ENCODE data around the gene MTLN. TPM values are rescaled to one million over a fixed set of nuclear protein-coding genes. Genes with fewer than 3 reads are reported as not detected.
A peak's percentile ranks its signal among the peaks of the same experiment; 100 is the strongest.
"Not testable (repeated sequence)": the region's sequence is repeated elsewhere in the genome, so short reads cannot be mapped to it uniquely, and the experiment has no call there.

MTLN gene
- polyA plus RNA-seq, 3 donors = 16.7 to 22.0 (median 21.9) TPM

DNA sequence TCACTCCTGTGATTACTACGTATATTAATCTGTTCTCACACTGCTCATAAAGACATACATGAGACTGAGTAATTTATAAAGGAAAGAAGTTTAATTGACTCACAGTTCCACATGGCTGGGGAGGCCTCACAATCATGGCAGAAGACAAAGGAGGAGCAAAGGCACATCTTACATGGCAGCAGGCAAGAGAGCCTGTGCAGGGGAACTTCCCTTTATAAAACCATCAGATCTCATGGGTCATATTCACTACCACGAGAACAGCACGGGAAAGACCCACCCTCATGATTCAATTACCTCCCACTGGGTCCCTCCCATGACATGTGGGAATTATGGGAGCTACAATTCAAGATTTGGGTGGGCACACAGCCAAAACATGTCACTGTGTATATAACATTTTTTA lies 1.2 kb upstream of the MTLN start:
- DNase-seq = not testable (repeated sequence)

GRCh38 chr2:110205660-110206455 lies 6.5 kb downstream of the MTLN start:
- no peak for DNase-seq

DNA sequence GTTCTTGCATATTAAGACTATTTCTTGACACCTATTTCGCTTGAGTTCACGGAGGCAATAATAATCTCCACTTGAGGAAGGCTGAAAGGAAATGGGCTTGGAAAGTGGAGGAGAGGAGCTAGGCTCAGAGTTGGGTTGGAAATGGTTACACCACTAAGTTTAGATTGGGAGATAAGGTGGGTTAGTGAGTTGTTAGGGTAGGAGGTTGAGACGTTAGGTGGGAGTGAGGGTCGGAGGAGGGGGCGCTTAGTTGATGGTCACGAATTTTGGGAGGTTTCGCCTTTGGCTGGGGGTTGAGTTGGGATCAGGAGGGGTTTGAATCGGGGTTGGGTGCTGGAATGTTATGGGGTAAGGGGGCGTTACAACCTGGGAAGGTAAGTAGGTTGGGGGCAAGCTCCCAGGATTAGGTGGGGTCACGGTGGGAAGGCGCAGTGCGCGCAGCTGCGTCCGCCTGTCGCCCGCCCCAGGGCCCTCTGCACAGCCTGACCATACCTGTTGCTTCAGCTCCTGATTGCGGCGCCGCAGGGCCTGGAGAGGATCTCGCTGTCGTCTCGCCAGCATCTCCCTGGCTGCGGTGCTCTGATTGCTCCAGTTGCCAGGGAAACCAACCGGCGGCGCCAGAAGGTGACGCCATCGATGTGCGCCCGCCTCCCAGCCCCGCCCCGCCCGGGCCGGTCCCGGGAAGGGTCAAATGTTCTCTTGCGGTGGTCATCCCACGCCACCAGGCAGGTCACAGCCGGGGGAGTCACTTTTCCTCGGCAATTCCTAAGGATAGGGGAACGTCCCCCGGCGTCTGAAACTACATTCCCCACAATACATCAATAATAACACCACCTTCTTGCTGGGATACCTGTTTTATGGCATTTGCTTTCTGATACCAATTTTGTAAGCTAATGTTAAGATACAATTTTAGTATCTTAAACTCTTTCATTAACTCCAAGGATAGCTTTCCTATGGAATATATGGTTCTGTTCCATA lies 7.7 kb downstream of the MTLN start, which contains the start of gene NPHP1:
Gene NPHP1 (minus strand): TSS at position 606 of the 978 bp plus-strand sequence. CDS start 45 bp downstream, at position 561.
- peak; percentile 88 for DNase-seq

DNA sequence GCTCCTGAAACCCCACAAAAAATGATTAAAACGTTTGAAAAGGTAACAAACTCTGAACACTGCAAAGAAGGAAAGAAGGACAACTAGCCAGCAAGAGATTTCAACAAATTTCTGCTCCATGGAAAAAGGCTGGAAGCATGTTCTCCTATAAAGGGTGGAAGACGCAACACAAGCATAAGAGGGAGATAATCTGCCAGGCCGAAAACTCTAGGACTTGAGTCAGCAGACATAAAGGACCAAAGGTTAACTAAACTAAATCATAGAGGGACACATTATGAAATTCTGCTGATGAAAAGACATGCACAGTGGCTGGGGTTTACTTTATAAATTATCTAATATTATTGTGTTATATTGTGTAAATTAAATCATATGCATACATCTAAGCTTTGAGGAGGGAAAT lies 14.3 kb downstream of the MTLN start:
- DNase-seq = no peak

GRCh38 chr2:110197452-110197851 lies 14.9 kb downstream of the MTLN start:
- no peak for DNase-seq

DNA sequence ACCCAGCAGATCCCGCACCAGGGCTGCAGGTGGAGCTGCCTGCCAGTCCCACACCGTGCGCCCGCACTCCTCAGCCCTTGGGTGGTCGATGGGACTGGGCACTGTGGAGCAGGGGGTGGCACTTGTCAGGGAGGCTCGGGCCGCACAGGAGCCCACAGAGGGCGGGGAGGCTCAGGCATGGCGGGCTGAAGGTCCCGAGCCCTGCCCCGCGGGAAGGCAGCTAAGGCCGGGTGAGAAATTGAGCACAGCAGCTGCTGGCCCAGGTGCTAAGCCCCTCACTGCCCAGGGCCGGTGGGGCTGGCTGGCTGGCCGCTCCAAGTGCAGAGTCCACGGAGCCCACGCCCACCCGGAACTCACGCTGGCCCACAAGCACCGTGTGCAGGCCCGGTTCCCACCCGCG lies 22.2 kb downstream of the MTLN start:
- DNase-seq = not testable (repeated sequence)

DNA sequence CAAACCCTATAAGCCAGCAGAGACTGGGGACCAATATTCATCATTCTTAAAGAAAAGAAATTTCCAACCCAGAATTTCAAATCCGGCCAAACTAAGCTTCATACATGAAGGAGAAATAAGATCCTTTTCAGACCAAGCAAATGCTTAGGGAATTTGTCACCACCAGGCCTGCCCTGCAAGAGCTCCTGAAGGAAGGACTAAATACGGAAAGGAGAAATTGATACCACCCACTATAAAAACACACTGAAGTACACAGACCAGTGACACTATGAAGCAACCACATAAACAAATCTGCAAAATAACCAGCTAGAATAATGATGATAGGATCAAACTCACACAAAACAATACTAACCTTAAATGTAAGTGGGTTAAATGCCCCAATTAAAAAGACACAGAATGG lies 29.9 kb downstream of the MTLN start:
- no peak for DNase-seq

GRCh38 chr2:110180036-110180435 lies 32.3 kb downstream of the MTLN start:
- no peak for DNase-seq

DNA sequence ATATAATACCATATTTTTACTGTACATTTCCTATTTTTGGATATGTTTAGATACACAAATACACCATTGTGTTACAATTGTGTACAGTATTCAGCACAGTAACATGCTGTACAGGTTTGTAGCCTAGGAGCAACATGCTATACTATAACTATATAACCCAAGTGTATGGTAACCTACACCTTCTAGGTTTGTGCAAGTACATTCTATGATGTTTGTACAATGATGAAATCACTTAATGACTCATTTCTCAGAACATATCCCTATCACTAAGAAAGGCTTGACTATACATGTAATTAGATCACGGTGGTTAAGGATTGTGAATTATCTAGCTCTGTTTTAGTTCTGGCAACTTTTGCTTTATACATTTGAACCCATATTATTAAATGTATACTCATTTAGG lies 38.8 kb downstream of the MTLN start:
- no peak for DNase-seq

DNA sequence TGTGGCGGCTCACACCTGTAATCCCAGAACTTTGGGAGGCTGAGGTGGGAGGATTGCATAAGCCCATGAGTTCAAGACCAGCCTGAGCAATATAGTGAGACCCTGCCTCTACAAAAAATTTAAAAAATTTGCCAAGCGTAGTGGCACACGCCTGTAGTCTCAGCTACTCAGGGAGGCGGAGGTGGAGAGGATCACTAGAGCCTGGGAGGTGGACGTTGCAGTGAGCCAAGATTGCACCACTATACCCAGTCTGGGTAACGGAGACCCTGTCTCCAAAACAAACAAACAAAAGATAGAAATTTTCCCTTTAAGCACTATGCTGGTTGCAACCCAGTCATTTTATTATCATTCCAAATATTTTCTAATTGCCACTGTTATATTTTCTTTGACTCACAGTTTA lies 39.8 kb downstream of the MTLN start:
- DNase-seq = no peak

GRCh38 chr2:110170102-110170501 lies 42.2 kb downstream of the MTLN start:
- DNase-seq = no peak

GRCh38 chr2:110167326-110168000 lies 44.9 kb downstream of the MTLN start:
- no peak for DNase-seq

GRCh38 chr2:110166266-110166665 lies 46.1 kb downstream of the MTLN start:
- DNase-seq = no peak

Other genes starting within 250 kb of the MTLN start
- 10 to 100 TPM; 13.4 to 16.0 (median 14.4) TPM for gene MALL, start 96.7 kb downstream of the MTLN start, polyA plus RNA-seq (ENCODE audit: insufficient read length in 3 of 3)
- 10 to 100 TPM; 13.4 to 25.2 (median 20.8) TPM for gene NPHP1, start 7.5 kb downstream of the MTLN start, polyA plus RNA-seq (ENCODE audit: insufficient read length in 3 of 3)